H9 (cell line): ENCODE results near the gene DGCR8. TPM values are rescaled to one million over a fixed set of nuclear protein-coding genes. Genes with fewer than 3 reads are reported as not detected.

ENCODE experiments used
- DNase-seq: peaks from one replicate; pipeline ENCODE4 v3.0.0-alpha.2; 2017
- H2AFZ ChIP-seq: one replicate; pipeline ENCODE4 v1.6.1; 2013; ENCODE audit warnings: mild to moderate bottlenecking, low read length, control low read depth, moderate library complexity
- H2AK5ac ChIP-seq: 2 replicates; pipeline ENCODE4 v1.6.1; 2013; ENCODE audit warnings: low read length, control low read depth, mixed read lengths; ENCODE audit not compliant: insufficient read length
- H2BK120ac ChIP-seq: one replicate; pipeline ENCODE4 v1.6.1; 2013; ENCODE audit warnings: low read depth, mild to moderate bottlenecking, low read length, control low read depth, inconsistent platforms; ENCODE audit not compliant: poor library complexity, severe bottlenecking
- H2BK12ac ChIP-seq: 2 replicates; pipeline ENCODE4 v1.6.1; 2013; ENCODE audit warnings: low read length, control low read depth, mixed read lengths, low read depth; ENCODE audit not compliant: insufficient read length
- H2BK15ac ChIP-seq: 2 replicates; pipeline ENCODE4 v1.6.1; 2013; ENCODE audit warnings: low read depth, low read length, control low read depth
- H2BK20ac ChIP-seq: one replicate; pipeline ENCODE4 v1.6.1; 2013; ENCODE audit warnings: low read depth, mild to moderate bottlenecking, low read length, control low read depth, inconsistent platforms; ENCODE audit not compliant: poor library complexity, severe bottlenecking
- H2BK5ac ChIP-seq: 2 replicates; pipeline ENCODE4 v1.6.1; 2013; ENCODE audit warnings: low read length, control low read depth, mixed read lengths; ENCODE audit not compliant: insufficient read length
- H3K14ac ChIP-seq: 2 replicates; pipeline ENCODE4 v1.6.1; 2013; ENCODE audit warnings: low read length, control low read depth; ENCODE audit not compliant: insufficient read depth
- H3K18ac ChIP-seq: 2 replicates; pipeline ENCODE4 v1.6.1; 2013; ENCODE audit warnings: low read depth, mild to moderate bottlenecking, mixed read lengths, low read length, control low read depth; ENCODE audit not compliant: insufficient read length
- H3K23ac ChIP-seq: 2 replicates; pipeline ENCODE4 v1.6.1; 2013; ENCODE audit warnings: low read length, control low read depth, mixed read lengths, low read depth; ENCODE audit not compliant: insufficient read length
- H3K23me2 ChIP-seq: 2 replicates; pipeline ENCODE4 v1.6.1; 2013; ENCODE audit warnings: low read depth, mild to moderate bottlenecking, mixed read lengths, low read length, control low read depth; ENCODE audit not compliant: insufficient read length, poor library complexity, severe bottlenecking
- H3K27ac ChIP-seq: 2 replicates; pipeline ENCODE4 v1.5.1; 2013; ENCODE audit warnings: low read length, control low read depth, mixed read lengths, low read depth; ENCODE audit not compliant: insufficient read length
- H3K27me3 ChIP-seq: 2 replicates; pipeline ENCODE4 v1.6.1; 2013; ENCODE audit warnings: low read length, control low read depth, inconsistent platforms; ENCODE audit not compliant: insufficient read depth
- H3K4ac ChIP-seq: 2 replicates; pipeline ENCODE4 v1.6.1; 2013; ENCODE audit warnings: low read depth, mild to moderate bottlenecking, control low read depth, inconsistent platforms, low read length, moderate library complexity
- H3K4me1 ChIP-seq: 2 replicates; pipeline ENCODE4 v1.6.1; 2013; ENCODE audit warnings: low read length, control low read depth, inconsistent platforms; ENCODE audit not compliant: insufficient read depth
- H3K4me2 ChIP-seq: 2 replicates; pipeline ENCODE4 v1.6.1; 2013; ENCODE audit warnings: low read length, control low read depth, mixed read lengths; ENCODE audit not compliant: insufficient read length, insufficient read depth
- H3K56ac ChIP-seq: 2 replicates; pipeline ENCODE4 v1.6.1; 2013; ENCODE audit warnings: low read depth, mild to moderate bottlenecking, mixed read lengths, low read length, control low read depth; ENCODE audit not compliant: insufficient read length
- H3K79me1 ChIP-seq: 2 replicates; pipeline ENCODE4 v1.6.1; 2013; ENCODE audit warnings: low read depth, mild to moderate bottlenecking, moderate library complexity, low read length, control low read depth, inconsistent platforms; ENCODE audit not compliant: insufficient read depth, poor library complexity, severe bottlenecking
- H3K79me2 ChIP-seq: 2 replicates; pipeline ENCODE4 v1.6.1; 2013; ENCODE audit warnings: low read length, control low read depth, inconsistent platforms; ENCODE audit not compliant: insufficient read depth
- H3K9ac ChIP-seq: 2 replicates; pipeline ENCODE4 v1.6.1; 2013; ENCODE audit warnings: low read length, control low read depth, mixed read lengths; ENCODE audit not compliant: insufficient read length; ENCODE audit errors: extremely low read depth
- H3K9me3 ChIP-seq: one replicate; pipeline ENCODE4 v1.6.1; 2013; ENCODE audit warnings: low read depth, low read length, inconsistent platforms; ENCODE audit not compliant: control insufficient read depth
- H3T11ph ChIP-seq: one replicate; pipeline ENCODE4 v1.6.1; 2013; ENCODE audit warnings: mild to moderate bottlenecking, low read length, control low read depth, inconsistent platforms
- H4K20me1 ChIP-seq: one replicate; pipeline ENCODE4 v1.6.1; 2013; ENCODE audit not compliant: control insufficient read depth, insufficient read length, insufficient read depth
- H4K5ac ChIP-seq: 2 replicates; pipeline ENCODE4 v1.6.1; 2013; ENCODE audit warnings: low read depth, mild to moderate bottlenecking, mixed read lengths, low read length, control low read depth; ENCODE audit not compliant: insufficient read length
- H4K8ac ChIP-seq: replicated peaks from 2 replicates; pipeline ENCODE4 v1.6.1; 2013; ENCODE audit warnings: low read length, control low read depth, mixed read lengths, low read depth; ENCODE audit not compliant: insufficient read length
- H4K91ac ChIP-seq: 2 replicates; pipeline ENCODE4 v1.6.1; 2013; ENCODE audit warnings: low read depth, mild to moderate bottlenecking, moderate library complexity, mixed read lengths, low read length, control low read depth; ENCODE audit not compliant: insufficient read length
- H3K27ac Mint-ChIP-seq, 3 experiments: 2 replicates in 2 of 3; 3 replicates in 1 of 3; pipeline ENCODE4 v1.8.0; 2020 to 2021; ENCODE audit warnings: mixed read lengths in 3 of 3, mild to moderate bottlenecking in 1 of 3, moderate library complexity in 1 of 3
- H3K27me3 Mint-ChIP-seq: 2 replicates; pipeline ENCODE4 v1.8.0; 2021; ENCODE audit warnings: low read depth, mild to moderate bottlenecking, moderate library complexity, mixed read lengths
- H3K36me3 Mint-ChIP-seq, 3 experiments: 2 replicates in 2 of 3; 3 replicates in 1 of 3; pipeline ENCODE4 v1.8.0; 2020 to 2021; ENCODE audit warnings: low read depth in 3 of 3, mixed read lengths in 3 of 3; ENCODE audit not compliant: insufficient read depth in 1 of 3
- H3K4me1 Mint-ChIP-seq, 2 experiments: 2 replicates each; pipeline ENCODE4 v1.8.0; 2020; ENCODE audit warnings: mixed read lengths in 2 of 2
- H3K4me3 Mint-ChIP-seq, 2 experiments: 2 replicates in 1 of 2; 3 replicates in 1 of 2; pipeline ENCODE4 v1.8.0; 2020 to 2021; ENCODE audit warnings: mild to moderate bottlenecking in 2 of 2, mixed read lengths in 2 of 2, moderate library complexity in 1 of 2
- H3K9me3 Mint-ChIP-seq, 2 experiments: 2 replicates in 1 of 2; 3 replicates in 1 of 2; pipeline ENCODE4 v1.8.0; 2020; ENCODE audit warnings: mild to moderate bottlenecking in 2 of 2, mixed read lengths in 2 of 2, moderate library complexity in 1 of 2
- WGBS: extraction: QIAGEN DNeasy Blood & Tissue Kit; methylation state at CpG from one replicate; pipeline ENCODE4 v1.1.7; 2013; ENCODE audit warnings: missing lambda C conversion rate, low lambda C conversion rate, mixed read lengths; ENCODE audit not compliant: insufficient read length; ENCODE audit errors: extremely low coverage; 5-methylcytosine and 5-hydroxymethylcytosine counted together
- total RNA-seq: library from RNA; stranded (reverse); gene quantifications from 2 replicates; pipeline ENCODE4 v1.2.1, GENCODE V29; 2021
- TF ChIP-seq, protein P1 (sequence below): fragments of 200-600 bp; sonication (generic); conservative IDR thresholded peaks from 3 replicates; pipeline ENCODE4 v1.8.0; 2021; ENCODE audit warnings: antibody characterized with exemption, mild to moderate bottlenecking

The DGCR8 gene
- total RNA-seq, 1 experiment from 2014 or later, result 74.5 TPM

DNA sequence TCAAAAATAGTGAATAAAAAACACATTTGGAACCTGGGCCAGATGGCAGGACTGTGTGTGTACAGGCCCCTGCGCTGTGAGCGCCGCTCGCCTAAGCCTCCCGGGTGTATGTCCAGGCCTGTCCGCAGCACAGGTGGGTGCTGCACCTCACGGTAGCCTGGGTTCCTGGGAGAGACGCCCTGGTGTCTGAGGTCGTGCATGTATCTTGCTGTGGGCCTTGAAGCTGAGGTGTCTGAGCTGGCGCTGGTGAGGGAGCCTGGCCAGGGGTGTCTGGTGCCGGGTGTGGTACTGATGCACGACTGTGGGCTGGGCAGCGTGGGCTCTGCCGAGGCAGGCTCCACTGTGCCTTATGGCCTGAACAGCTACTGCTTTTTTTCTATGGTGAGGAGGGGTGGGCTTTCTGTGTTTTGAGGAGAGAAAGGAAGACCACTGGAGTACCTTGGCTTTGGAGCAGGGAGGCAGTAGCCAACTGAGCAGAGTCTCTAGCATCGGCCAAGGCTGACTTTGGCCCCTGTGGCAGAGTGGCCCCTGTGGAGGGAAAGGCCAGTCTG is 47.4 kb downstream of the DGCR8 start:
- TF ChIP-seq, protein P1, sequence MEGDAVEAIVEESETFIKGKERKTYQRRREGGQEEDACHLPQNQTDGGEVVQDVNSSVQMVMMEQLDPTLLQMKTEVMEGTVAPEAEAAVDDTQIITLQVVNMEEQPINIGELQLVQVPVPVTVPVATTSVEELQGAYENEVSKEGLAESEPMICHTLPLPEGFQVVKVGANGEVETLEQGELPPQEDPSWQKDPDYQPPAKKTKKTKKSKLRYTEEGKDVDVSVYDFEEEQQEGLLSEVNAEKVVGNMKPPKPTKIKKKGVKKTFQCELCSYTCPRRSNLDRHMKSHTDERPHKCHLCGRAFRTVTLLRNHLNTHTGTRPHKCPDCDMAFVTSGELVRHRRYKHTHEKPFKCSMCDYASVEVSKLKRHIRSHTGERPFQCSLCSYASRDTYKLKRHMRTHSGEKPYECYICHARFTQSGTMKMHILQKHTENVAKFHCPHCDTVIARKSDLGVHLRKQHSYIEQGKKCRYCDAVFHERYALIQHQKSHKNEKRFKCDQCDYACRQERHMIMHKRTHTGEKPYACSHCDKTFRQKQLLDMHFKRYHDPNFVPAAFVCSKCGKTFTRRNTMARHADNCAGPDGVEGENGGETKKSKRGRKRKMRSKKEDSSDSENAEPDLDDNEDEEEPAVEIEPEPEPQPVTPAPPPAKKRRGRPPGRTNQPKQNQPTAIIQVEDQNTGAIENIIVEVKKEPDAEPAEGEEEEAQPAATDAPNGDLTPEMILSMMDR, result no peak
- Histone ChIP-seq H2AFZ (no peak overlapping the region), H3K9me3 (no peaks in the 10 kb centered on the region), H3K4ac (no peak overlapping the region), H2BK15ac (no peak overlapping the region), H4K20me1 (peaks cover 2% of the 10 kb centered on the region), H3K56ac (no peak overlapping the region), H3K18ac (no peak overlapping the region), H2AK5ac (no peak overlapping the region), H3K4me2 (no peak overlapping the region), H3K14ac (no peak overlapping the region), H2BK120ac (no peak overlapping the region), H4K91ac (no peak overlapping the region), H2BK20ac (no peak overlapping the region), H4K8ac (no peak overlapping the region), H4K5ac (no peak overlapping the region), H2BK12ac (no peak overlapping the region), H3K4me1 (no peaks in the 10 kb centered on the region), H3K23ac (no peak overlapping the region), H3K27me3 (no peaks in the 10 kb centered on the region), H2BK5ac (no peak overlapping the region), H3K27ac (no peak overlapping the region), H3K23me2 (peaks cover 4% of the 10 kb centered on the region), H3K79me2 (peaks cover under 1% of the 10 kb centered on the region; the same call in 1 of the 2 replicates), H3K79me1 (peaks cover 3% of the 10 kb centered on the region), H3K9ac (no peak overlapping the region), H3T11ph (no peak overlapping the region)
- Mint-ChIP-seq H3K27ac (peak overlapping the region in 2 of 3 experiments; percentile 73 to 82; a peak in 4 of 7 replicates), H3K27me3 (no peaks in the 10 kb centered on the region; the same call in 1 of the 2 replicates), H3K36me3 (peaks cover 27 to 54% (median 51%) of the 10 kb centered on the region in 3 experiments; a peak in 6 of 7 replicates), H3K4me3 (no peak overlapping the region; a peak in 1 of 5 replicates), H3K4me1 (peaks cover 5 to 6% of the 10 kb centered on the region in 2 experiments), H3K9me3 (no peaks in the 10 kb centered on the region)
- DNase-seq, result no peak
- no CpG with 5 or more reads among the region's 15 CpGs for WGBS
